CD14-positive monocyte (primary cell): ENCODE data around the gene PRKN. TPM values are rescaled to one million over a fixed set of nuclear protein-coding genes. Genes with fewer than 3 reads are reported as not detected.

Experiments
- DNase-seq, 3 donors: peaks; one replicate each; pipeline ENCODE4 v3.0.0-alpha.2; 2011 to 2022
- H2AFZ ChIP-seq: 2 replicates; pipeline ENCODE4 v1.6.0; 2012; ENCODE audit warnings: mild to moderate bottlenecking, low read depth, low read length, inconsistent platforms; ENCODE audit not compliant: insufficient read depth, poor library complexity, severe bottlenecking
- H3K27ac ChIP-seq, 2 donors: 1 replicate in 1 of 2; 2 replicates in 1 of 2; pipeline ENCODE4 v1.5.1; 2012 to 2013; ENCODE audit warnings: low read length in 2 of 2, control low read depth in 1 of 2, inconsistent platforms in 1 of 2, low read depth in 1 of 2, mild to moderate bottlenecking in 1 of 2
- H3K27me3 ChIP-seq, 2 donors: one replicate each; pipeline versions ENCODE4 v1.6.0 to v1.6.1; 2011 to 2013; ENCODE audit warnings: low read length in 2 of 2; ENCODE audit not compliant: control insufficient read depth in 2 of 2, insufficient read depth in 2 of 2
- H3K36me3 ChIP-seq, 2 donors: replicated peaks in 1 of 2; 1 replicate in 1 of 2; 2 replicates in 1 of 2; pipeline versions ENCODE4 v1.5.1 to v1.6.1; 2012 to 2013; ENCODE audit warnings: low read length in 2 of 2, control low read depth in 1 of 2, inconsistent platforms in 1 of 2, mild to moderate bottlenecking in 1 of 2; ENCODE audit not compliant: insufficient read depth in 2 of 2, control insufficient read depth in 1 of 2
- H3K4me1 ChIP-seq, 2 donors: 1 replicate in 1 of 2; 2 replicates in 1 of 2; pipeline versions ENCODE4 v1.5.1 to v1.6.1; 2012 to 2013; ENCODE audit warnings: low read length in 2 of 2, control low read depth in 1 of 2, inconsistent platforms in 1 of 2, mild to moderate bottlenecking in 1 of 2, moderate library complexity in 1 of 2; ENCODE audit not compliant: insufficient read depth in 2 of 2, control insufficient read depth in 1 of 2
- H3K4me2 ChIP-seq: replicated peaks from 2 replicates; pipeline ENCODE3; 2012; ENCODE audit warnings: low read length, moderate library complexity, mild to moderate bottlenecking; ENCODE audit not compliant: poor library complexity, severe bottlenecking; ENCODE audit errors: extremely low read depth
- H3K4me3 ChIP-seq, 3 experiments: fragments of 200-600 bp in 1 of 3; sonication (generic) in 1 of 3; replicated peaks in 1 of 3; 1 replicate in 2 of 3; 2 replicates in 1 of 3; pipeline ENCODE4 v1.5.1; 2011 to 2013; ENCODE audit warnings: low read length in 3 of 3, mild to moderate bottlenecking in 3 of 3, control low read depth in 2 of 3, low read depth in 2 of 3, inconsistent platforms in 1 of 3, moderate library complexity in 1 of 3
- H3K79me2 ChIP-seq: 2 replicates; pipeline ENCODE4 v1.6.0; 2012; ENCODE audit warnings: mild to moderate bottlenecking, control low read depth, inconsistent platforms, low read length, moderate library complexity; ENCODE audit not compliant: insufficient read depth
- H3K9ac ChIP-seq: 2 replicates; pipeline ENCODE4 v1.6.0; 2017; ENCODE audit warnings: low read length, mild to moderate bottlenecking; ENCODE audit not compliant: insufficient read depth, poor library complexity, severe bottlenecking
- H3K9me3 ChIP-seq, 2 donors: replicated peaks in 1 of 2; 1 replicate in 1 of 2; 2 replicates in 1 of 2; pipeline versions ENCODE4 v1.5.1 to v1.6.1; 2012 to 2013; ENCODE audit warnings: low read length in 2 of 2, control low read depth in 1 of 2; ENCODE audit not compliant: control insufficient read depth in 1 of 2, insufficient read depth in 1 of 2
- H4K20me1 ChIP-seq: 2 replicates; pipeline ENCODE4 v1.6.0; 2012; ENCODE audit warnings: mild to moderate bottlenecking, low read length, control low read depth, moderate library complexity; ENCODE audit not compliant: insufficient read depth
- H3K27ac Mint-ChIP-seq, 7 donors: one replicate each; pipeline ENCODE4 v1.8.0; 2020; ENCODE audit warnings: mild to moderate bottlenecking in 7 of 7, mixed read lengths in 7 of 7, moderate library complexity in 6 of 7, inconsistent platforms in 2 of 7
- H3K27me3 Mint-ChIP-seq, 3 donors: one replicate each; pipeline ENCODE4 v1.8.0; 2021 to 2022; ENCODE audit warnings: low read depth in 3 of 3, mild to moderate bottlenecking in 3 of 3, mixed read lengths in 3 of 3, moderate library complexity in 3 of 3, inconsistent platforms in 1 of 3
- H3K36me3 Mint-ChIP-seq, 2 donors: one replicate each; pipeline ENCODE4 v1.8.0; 2020; ENCODE audit warnings: mixed read lengths in 2 of 2, inconsistent platforms in 1 of 2, mild to moderate bottlenecking in 1 of 2
- H3K4me1 Mint-ChIP-seq: one replicate; pipeline ENCODE4 v1.8.0; 2020; ENCODE audit warnings: mild to moderate bottlenecking, mixed read lengths
- H3K4me3 Mint-ChIP-seq, 2 donors: one replicate each; pipeline ENCODE4 v1.8.0; 2020; ENCODE audit warnings: mild to moderate bottlenecking in 2 of 2, mixed read lengths in 2 of 2, moderate library complexity in 1 of 2
- H3K9me3 Mint-ChIP-seq, 7 donors: one replicate each; pipeline ENCODE4 v1.8.0; 2020 to 2022; ENCODE audit warnings: mixed read lengths in 7 of 7, mild to moderate bottlenecking in 6 of 7, moderate library complexity in 6 of 7, inconsistent platforms in 2 of 7
- WGBS: methylation state at CpG from one replicate; pipeline ENCODE4 v1.1.5; 2013; ENCODE audit warnings: missing lambda C conversion rate; ENCODE audit not compliant: insufficient coverage; 5-methylcytosine and 5-hydroxymethylcytosine counted together
- intact Hi-C, 2 donors: fragments of 100-400 bp; cut with micrococcal nuclease; formaldehyde crosslinking; loops; one replicate each; pipeline versions ENCODE4 v1.15.0 to v1.15.1; 2023
- polyA plus RNA-seq, 3 donors: library from polyadenylated mRNA; depleted of rRNA in 1 of 3; unstranded in 2 of 3; stranded (reverse) in 1 of 3; fragments of 300-500 nt in 2 of 3; fragments of >200 nt in 1 of 3; fragmentation: Illumina TruSeq in 2 of 3; gene quantifications; 1 replicate in 2 of 3; 2 replicates in 1 of 3; pipeline ENCODE4 v1.2.3, GENCODE V29; 2012 to 2021
- TF ChIP-seq, protein P1 (sequence below): fragments of 200-600 bp; IDR thresholded peaks from one replicate; pipeline ENCODE4 v1.8.0; 2022; ENCODE audit warnings: antibody characterized with exemption, mild to moderate bottlenecking

Gene PRKN
- polyA plus RNA-seq, 3 donors, result 0.19 to 0.21 TPM; not detected in 1

GRCh38 chr6:161963634-161964234, 763.8 kb downstream of the PRKN start:
- no peak for DNase-seq
- Histone ChIP-seq H3K27me3 (no peaks in the 10 kb centered on the region), H3K4me1 (no peaks in the 10 kb centered on the region), H4K20me1 (no peaks in the 10 kb centered on the region), H3K79me2 (no peaks in the 10 kb centered on the region), H3K4me2 (no peak overlapping the region), H3K27ac (no peak overlapping the region), H3K9me3 (no peaks in the 10 kb centered on the region), H2AFZ (no peak overlapping the region), H3K36me3 (no peaks in the 10 kb centered on the region), H3K4me3 (no peak overlapping the region), H3K9ac (no peak overlapping the region)
- intact Hi-C loops, result no loop called here
- H3K4me3 Mint-ChIP-seq, result no peak overlapping the region
- H3K27ac Mint-ChIP-seq, result no peak overlapping the region
- H3K36me3 Mint-ChIP-seq, result no peaks in the 10 kb centered on the region
- H3K4me1 Mint-ChIP-seq, result no peaks in the 10 kb centered on the region
- peaks cover 0 to 10% (median 0%) of the 10 kb centered on the region in 7 donors for H3K9me3 Mint-ChIP-seq
- no peaks in the 10 kb centered on the region for H3K27me3 Mint-ChIP-seq
- TF ChIP-seq, protein P1, sequence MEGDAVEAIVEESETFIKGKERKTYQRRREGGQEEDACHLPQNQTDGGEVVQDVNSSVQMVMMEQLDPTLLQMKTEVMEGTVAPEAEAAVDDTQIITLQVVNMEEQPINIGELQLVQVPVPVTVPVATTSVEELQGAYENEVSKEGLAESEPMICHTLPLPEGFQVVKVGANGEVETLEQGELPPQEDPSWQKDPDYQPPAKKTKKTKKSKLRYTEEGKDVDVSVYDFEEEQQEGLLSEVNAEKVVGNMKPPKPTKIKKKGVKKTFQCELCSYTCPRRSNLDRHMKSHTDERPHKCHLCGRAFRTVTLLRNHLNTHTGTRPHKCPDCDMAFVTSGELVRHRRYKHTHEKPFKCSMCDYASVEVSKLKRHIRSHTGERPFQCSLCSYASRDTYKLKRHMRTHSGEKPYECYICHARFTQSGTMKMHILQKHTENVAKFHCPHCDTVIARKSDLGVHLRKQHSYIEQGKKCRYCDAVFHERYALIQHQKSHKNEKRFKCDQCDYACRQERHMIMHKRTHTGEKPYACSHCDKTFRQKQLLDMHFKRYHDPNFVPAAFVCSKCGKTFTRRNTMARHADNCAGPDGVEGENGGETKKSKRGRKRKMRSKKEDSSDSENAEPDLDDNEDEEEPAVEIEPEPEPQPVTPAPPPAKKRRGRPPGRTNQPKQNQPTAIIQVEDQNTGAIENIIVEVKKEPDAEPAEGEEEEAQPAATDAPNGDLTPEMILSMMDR, result no peak
- WGBS, result 60% methylated on average over 1 of the region's 4 CpGs

DNA sequence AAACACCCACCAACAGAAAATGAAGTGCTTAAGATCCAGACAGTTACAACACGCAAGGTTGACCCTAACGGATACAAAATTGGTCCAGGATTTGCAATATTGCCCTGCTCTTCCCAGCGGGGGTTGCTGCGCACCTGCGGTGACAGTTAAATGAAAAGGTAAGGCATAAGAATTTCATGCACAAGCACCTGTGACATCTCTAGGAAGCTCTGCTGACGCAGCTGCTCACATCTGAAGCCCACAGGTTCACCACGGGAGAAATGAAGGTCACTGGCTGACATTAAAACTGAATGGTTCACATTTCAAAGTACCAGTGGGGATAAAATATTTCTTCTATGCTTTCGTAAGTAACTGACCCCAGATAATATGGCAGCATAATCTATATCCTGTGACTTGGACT, 764.4 kb downstream of the PRKN start:
- H3K36me3 Mint-ChIP-seq, result no peaks in the 10 kb centered on the region
- no peak overlapping the region for H3K4me3 Mint-ChIP-seq
- no peak overlapping the region for H3K27ac ChIP-seq
- H3K27me3 ChIP-seq, result no peaks in the 10 kb centered on the region
- no peak overlapping the region for H3K4me3 ChIP-seq
- no peaks in the 10 kb centered on the region for H3K4me1 Mint-ChIP-seq
- TF ChIP-seq, protein P1, result no peak
- 94% methylated on average over 6 of the region's 8 CpGs for WGBS
- no peaks in the 10 kb centered on the region for H3K79me2 ChIP-seq
- intact Hi-C loops, result no loop called here
- H3K4me1 ChIP-seq, result no peaks in the 10 kb centered on the region
- H4K20me1 ChIP-seq, result no peaks in the 10 kb centered on the region
- no peak overlapping the region for H3K27ac Mint-ChIP-seq
- DNase-seq, result no peak
- H3K9me3 ChIP-seq, result no peaks in the 10 kb centered on the region
- peaks cover 0 to 10% (median 0%) of the 10 kb centered on the region in 7 donors for H3K9me3 Mint-ChIP-seq
- no peak overlapping the region for H2AFZ ChIP-seq
- H3K36me3 ChIP-seq, result no peaks in the 10 kb centered on the region
- H3K27me3 Mint-ChIP-seq, result no peaks in the 10 kb centered on the region
- no peak overlapping the region for H3K9ac ChIP-seq
- no peak overlapping the region for H3K4me2 ChIP-seq
